Breast epithelium (tissue), 3 donors: ENCODE measurements around the gene SPSB1.

ENCODE experiments used
- CTCF ChIP-seq, 3 donors: fragments of 450-650 bp; IDR thresholded peaks; one replicate each; pipeline ENCODE4 v1.5.1; 2016 to 2017; ENCODE audit warnings: antibody characterized with exemption in 3 of 3, mild to moderate bottlenecking in 3 of 3, moderate library complexity in 3 of 3
- POLR2A ChIP-seq: fragments of 450-650 bp; IDR thresholded peaks from one replicate; pipeline ENCODE4 v1.6.1; 2016; ENCODE audit warnings: antibody characterized with exemption, mild to moderate bottlenecking, moderate library complexity
- POLR2AphosphoS5 ChIP-seq, 3 donors: sonication (generic); formaldehyde crosslinking; IDR thresholded peaks; one replicate each; pipeline ENCODE4 v1.6.1; 2017; ENCODE audit warnings: antibody characterized with exemption in 3 of 3

- no peak for TF ChIP-seq CTCF (IDR thresholded peaks at IDR 0.05)
- TF ChIP-seq POLR2A, result no peak
- TF ChIP-seq POLR2AphosphoS5 (IDR thresholded peaks at IDR 0.05), result no peak
These were observed 5.1 kb downstream of the SPSB1 start for GRCh38 chr1:9297831-9298230.
